ENCODE measurements around the gene TRIP13.

DNA sequence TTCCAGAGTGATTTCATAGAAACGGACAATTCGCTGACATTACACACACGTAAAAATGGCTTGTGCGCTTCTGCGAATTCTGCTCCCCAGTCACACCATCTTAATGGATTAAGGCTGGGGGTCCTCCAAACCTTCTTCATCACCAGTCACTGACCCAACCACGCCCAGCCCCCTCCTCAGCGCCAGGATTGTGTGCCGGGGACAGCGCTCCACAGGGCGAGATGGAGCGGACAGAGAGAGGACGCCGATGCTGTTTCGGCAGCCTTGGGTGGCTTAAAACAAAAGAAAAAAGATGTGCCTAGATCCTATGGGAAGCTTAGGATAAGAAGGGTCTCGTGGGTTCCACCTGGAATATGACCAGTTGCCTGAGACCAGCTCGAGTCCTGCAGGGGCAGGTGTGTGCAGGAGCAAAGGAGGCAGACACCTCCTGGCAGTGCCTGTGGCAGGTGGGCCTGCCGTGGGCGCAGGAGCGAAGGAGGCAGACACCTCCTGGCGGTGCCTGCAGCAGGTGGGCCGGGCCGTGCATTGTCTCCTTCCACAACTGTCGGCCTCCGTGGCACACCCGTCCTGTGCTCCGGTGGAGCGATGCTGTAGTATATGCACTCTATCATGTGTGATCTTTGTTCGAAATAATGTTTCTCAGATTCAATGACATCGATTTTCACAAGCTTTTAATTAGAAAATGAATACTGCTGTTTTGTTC lies 20.9 kb upstream of the TRIP13 start:
- TF ChIP-seq, protein P1, sequence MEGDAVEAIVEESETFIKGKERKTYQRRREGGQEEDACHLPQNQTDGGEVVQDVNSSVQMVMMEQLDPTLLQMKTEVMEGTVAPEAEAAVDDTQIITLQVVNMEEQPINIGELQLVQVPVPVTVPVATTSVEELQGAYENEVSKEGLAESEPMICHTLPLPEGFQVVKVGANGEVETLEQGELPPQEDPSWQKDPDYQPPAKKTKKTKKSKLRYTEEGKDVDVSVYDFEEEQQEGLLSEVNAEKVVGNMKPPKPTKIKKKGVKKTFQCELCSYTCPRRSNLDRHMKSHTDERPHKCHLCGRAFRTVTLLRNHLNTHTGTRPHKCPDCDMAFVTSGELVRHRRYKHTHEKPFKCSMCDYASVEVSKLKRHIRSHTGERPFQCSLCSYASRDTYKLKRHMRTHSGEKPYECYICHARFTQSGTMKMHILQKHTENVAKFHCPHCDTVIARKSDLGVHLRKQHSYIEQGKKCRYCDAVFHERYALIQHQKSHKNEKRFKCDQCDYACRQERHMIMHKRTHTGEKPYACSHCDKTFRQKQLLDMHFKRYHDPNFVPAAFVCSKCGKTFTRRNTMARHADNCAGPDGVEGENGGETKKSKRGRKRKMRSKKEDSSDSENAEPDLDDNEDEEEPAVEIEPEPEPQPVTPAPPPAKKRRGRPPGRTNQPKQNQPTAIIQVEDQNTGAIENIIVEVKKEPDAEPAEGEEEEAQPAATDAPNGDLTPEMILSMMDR (IDR thresholded peaks at IDR 0.05; ENCODE audit: low read depth, low read length, poor library complexity, severe bottlenecking), result no peak
- TF ChIP-seq EZH2phosphoT487 (IDR thresholded peaks at IDR 0.05; ENCODE audit: borderline replicate concordance, low read length), result no peak
